NCI-H2081 treated with DMSO at 0.1 percent for 48 hours (cell line): Measurements from ENCODE around the gene GRHL1.

Experiments used
- DNase-seq: peaks from one replicate; lab custom pipeline; 2025; lab: John Stamatoyannopoulos, UW

GRHL1 gene

GRCh38 chr2:9993488-9994165, 42.1 kb downstream of the GRHL1 start:
- no peak for DNase-seq

- DNase-seq, result no peak
These were observed 43.0 kb downstream of the GRHL1 start for GRCh38 chr2:9994462-9994861.

- DNase-seq, result no peak
These were observed 43.6 kb downstream of the GRHL1 start for GRCh38 chr2:9995059-9995458.

- no peak for DNase-seq
These were observed 44.8 kb downstream of the GRHL1 start for GRCh38 chr2:9996321-9996720.

GRCh38 chr2:9997936-9998335, 46.4 kb downstream of the GRHL1 start:
- DNase-seq, result no peak

GRCh38 chr2:9998916-9999654, 47.6 kb downstream of the GRHL1 start:
- DNase-seq, result no peak

GRCh38 chr2:9999693-10000092, 48.2 kb downstream of the GRHL1 start:
- no peak for DNase-seq

GRCh38 chr2:10000541-10000940, 49.0 kb downstream of the GRHL1 start:
- DNase-seq, result no peak

- no peak for DNase-seq
These were observed 50.1 kb downstream of the GRHL1 start for GRCh38 chr2:10001586-10001985.

- no peak for DNase-seq
These were observed 50.6 kb downstream of the GRHL1 start for GRCh38 chr2:10002109-10002508.

GRCh38 chr2:10002681-10003080, 51.2 kb downstream of the GRHL1 start:
- no peak for DNase-seq

- no peak for DNase-seq
These were observed 52.0 kb downstream of the GRHL1 start for GRCh38 chr2:10003206-10004125.

- no peak for DNase-seq
These were observed 52.9 kb downstream of the GRHL1 start for GRCh38 chr2:10004401-10004800.

GRCh38 chr2:10004836-10005235, 53.3 kb downstream of the GRHL1 start:
- DNase-seq, result no peak

- no peak for DNase-seq
These were observed 54.2 kb downstream of the GRHL1 start for GRCh38 chr2:10005461-10006235.

- no peak for DNase-seq
These were observed 55.0 kb downstream of the GRHL1 start for GRCh38 chr2:10006236-10007161.

GRCh38 chr2:10007435-10007834, 55.9 kb downstream of the GRHL1 start:
- DNase-seq, result no peak

GRCh38 chr2:10007921-10008808, 56.7 kb downstream of the GRHL1 start:
- no peak for DNase-seq

GRCh38 chr2:10008809-10009176, 57.3 kb downstream of the GRHL1 start:
- DNase-seq, result no peak
